GM21381 (cell line): ENCODE results near the gene TYRO3.

ENCODE experiments used
- ATAC-seq: cut with Tn5 transposase; IDR thresholded peaks from one replicate; pipeline ENCODE4 v1.9.1; 2021; ENCODE audit warnings: mild to moderate bottlenecking, moderate library complexity; ENCODE audit not compliant: unreplicated experiment

The TYRO3 gene

DNA sequence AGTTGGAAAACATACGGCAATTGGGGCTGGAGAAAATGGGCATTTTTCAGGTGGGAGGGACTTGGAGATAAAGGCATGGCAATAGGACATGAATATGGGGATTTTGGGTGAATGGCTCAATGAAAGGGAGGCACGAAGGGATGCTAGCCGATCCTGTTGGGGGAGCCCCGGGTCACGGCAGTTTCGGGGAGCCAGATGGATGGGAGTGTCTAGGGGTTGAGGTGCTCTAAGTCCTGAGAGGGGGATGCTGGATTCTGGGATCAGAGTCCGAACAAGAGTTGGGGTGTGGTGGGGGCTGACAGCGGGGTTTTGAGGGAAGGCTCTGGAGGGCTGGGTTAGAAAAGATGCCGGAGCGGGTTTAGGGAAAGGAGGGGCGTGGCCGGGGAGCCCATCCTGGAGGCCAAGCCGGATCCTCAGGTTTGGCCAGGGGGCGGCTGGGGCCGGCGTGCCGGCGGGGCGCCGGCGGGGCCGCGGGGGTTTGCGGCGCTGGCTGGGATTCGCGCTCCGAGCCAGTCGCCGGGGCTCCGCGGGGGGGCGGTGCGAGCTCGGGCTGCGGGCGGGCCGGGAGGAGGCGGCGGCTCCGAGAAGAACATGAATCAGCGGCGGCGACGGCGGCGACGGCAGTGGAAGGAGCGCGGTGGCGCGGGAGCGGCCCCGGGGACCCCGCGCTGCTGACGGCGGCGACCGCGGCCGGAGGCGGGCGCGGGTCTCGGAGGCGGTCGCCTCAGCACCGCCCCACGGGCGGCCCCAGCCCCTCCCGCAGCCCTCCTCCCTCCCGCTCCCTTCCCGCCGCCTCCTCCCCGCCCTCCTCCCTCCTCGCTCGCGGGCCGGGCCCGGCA, at the start of gene TYRO3:
Gene TYRO3, plus strand, starts transcription at position 813 of the 839 bp plus-strand sequence. CDS start 46 bp downstream, outside the sequence.
- no peak for ATAC-seq

DNA sequence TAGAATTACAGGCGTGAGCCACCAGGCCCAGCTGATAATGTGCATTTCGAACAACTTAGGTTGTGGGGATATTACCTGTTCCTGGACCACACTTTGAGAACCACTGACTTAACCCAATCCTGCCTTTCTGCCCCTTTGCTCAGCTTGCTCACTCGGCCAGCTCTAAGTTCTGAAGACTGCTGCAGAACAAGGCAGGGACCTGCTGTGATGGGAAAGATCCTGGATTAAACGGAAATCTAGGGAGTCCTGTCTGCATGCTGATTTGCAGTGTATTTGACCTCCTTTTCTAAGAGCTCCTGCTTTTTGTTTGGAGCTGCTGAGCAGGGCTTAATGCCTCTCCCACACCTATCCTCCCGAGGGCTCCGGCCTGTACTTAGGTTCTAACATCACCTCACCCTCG, 48.3 kb upstream of the TYRO3 start:
- ATAC-seq, result no peak

DNA sequence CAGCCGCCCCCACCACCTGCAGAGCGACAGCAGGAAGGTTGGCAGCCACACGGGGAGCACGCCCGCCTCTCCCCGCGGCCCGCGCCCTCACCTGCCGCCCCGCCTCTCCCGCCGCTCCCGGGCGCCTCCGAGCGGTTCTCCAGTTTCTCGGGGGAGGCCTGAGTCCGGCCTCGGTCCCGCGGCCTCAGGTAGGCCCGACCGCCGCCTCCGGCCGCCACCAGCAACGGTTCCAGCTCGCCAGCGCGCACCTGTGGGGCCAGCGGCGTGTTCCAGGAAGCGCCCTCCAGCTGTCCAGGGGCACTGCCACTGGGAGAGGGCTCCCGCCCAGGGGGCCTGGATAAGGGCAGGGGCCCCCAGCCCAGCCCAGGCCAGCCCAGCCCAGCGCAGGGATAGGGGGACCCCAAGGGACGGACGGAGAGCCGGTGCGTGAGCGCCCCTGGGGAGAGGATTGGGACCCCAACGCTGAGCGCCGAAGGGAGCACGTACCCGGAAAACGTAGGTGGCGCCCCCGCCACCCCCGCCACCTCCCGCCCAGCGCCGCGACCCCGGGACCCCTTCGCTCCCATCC, 47.6 kb upstream of the TYRO3 start:
- no peak for ATAC-seq

DNA sequence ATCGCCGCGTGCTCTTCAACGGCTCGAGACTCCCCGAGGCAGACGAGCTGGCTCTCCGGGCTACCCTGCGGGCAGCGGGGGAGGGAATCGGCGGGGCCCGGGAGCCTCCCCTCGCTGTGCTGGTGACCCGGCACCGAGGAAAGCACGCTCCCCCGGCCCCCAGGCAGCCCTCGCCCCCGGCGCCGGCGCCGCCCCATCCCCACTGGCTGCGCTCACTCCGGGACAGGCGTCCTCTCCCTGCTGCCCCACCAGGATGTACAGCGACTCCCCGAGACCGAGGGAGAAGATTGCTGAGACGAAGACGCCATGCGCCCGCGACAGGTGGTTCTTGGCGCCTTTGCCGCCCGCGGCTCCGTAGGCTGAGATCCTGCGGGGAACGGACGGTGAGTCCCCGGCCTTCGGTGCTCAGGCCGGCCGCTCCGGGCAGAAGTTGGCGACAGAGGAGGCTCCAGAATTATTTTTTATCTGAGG, 47.1 kb upstream of the TYRO3 start:
- no peak for ATAC-seq

DNA sequence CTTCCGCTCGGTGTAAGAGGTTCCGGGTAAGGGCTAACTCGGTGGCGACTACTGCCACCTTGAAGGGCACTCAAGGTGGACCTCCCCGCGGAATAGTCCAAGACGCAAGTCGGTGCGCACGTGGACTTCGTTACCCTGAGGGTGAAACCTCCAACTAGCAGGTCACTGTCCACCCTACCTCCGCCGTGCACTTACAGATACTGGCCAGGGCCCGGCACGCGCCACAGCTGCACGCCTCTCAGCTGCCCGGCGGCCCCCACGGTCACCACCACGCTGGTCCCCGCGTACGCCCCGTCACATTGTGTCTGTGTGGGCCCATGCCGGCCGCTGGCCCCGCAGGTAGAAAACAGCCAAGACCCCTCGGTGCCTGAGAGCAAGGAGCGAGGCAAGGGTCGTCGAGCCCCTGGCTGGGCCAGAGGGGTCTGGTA, 46.5 kb upstream of the TYRO3 start:
- no peak for ATAC-seq

DNA sequence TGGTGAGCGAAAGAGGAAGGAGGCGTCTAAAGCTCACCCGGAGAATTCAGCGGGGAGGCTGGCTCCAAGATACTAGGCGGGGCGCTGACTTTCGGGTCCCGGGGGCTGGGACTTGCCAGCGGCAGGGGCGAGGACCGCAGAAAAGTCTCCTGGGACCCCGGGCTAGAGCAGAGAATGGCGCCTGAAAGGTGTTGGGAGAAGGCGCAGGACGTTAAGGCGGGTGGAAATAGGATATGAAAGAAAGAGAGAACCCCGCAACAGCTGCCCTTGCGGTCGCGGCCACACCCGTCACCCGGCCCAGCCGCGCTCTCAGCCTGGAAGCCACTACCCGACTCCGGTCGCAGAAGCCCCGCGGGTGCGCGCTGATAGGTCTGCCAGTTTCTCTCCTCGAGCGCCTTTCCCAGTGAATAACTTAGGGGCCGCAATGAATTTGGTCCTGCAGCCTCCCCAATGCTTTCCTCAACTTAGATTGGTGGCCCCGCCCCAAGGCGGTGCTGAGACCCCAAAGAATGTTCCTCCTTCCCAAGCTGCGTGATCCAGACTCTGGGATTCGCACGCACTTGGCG, 46.0 kb upstream of the TYRO3 start:
- ATAC-seq, result no peak

DNA sequence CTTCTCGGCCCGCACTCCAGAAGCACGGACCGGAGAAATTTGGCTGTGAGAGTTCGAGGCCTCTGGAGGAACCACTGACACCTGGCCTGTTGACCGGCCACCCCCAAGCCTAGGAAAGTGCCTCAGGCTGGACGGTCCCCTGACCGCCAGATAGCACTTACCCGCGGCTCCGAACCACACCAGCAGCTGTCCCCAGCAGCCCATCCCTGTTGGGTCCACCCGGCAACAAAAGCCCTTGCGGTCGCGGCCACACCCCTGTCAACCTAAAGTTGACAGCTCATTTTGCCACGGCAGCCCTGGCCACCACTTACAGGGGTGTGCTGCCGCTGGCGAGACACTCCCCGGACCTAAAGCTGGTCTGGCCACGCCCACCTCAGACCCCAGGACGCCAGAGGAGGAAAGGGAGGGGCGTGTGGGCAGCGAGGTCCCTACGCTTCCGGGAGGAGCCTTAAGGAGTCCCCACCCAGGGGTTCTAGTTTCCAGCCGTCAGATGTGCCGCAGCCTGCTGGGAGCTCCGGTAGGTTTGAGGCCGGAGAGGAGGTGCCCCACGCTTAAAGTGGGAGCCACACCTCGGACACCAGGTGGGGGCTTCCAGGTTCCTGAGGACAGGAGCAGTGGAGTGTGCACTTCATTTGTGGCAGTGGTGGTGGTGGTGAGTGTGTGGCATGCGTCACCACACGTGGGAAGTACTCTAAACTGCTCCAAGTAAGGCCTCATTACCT, 45.3 kb upstream of the TYRO3 start, which contains the start of gene LTK:
Gene LTK, minus strand, starts transcription at position 322 of the 722 bp plus-strand sequence. Its CDS starts 118 bp downstream, at position 204.
- ATAC-seq, result no peak

DNA sequence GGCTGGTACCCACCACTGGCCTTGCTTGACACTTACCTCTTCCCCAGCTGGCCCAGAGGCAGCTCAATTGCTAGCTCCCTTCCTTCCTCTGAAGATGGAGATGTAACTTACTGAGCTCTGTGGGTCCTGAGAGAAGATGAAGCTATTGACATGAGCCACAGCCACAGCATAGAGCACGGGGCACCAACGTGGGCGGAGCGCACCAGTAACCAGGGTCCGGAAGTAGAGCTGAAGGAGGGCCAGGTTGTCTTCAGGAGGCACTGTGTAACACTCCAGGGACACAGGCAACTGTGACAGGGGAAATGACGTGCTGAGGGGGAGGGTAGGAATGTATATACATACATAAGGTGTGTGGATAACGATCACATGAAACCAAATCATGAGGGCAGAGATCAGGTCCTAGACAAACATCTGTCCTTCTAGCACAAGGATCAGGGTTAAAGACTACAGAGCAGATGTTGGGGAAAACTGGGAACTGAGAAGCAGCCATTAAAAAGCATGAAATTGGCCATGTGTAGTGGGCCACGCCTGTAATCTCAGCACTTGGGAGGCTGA, 41.0 kb upstream of the TYRO3 start:
- ATAC-seq, result no peak

DNA sequence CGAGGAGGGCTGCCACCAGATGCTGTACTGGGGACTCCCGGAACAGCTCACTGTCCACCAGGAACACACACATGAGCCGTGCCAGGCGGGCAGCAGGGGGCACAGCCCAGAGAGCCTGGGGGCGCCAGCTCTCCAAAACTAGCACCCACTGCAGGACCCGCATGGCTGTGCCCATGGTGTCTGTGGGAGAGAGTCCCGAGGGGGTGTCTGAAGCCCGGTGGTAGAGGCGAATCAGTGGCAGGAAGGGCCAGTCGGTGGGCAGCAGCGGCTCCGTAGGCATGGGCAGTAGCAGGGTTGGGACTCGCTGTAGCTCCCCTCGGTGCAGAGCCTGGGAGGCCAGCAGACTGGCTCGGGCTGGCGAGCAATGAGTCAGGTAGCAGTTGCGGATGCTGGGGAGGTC, 38.4 kb upstream of the TYRO3 start:
- no peak for ATAC-seq

DNA sequence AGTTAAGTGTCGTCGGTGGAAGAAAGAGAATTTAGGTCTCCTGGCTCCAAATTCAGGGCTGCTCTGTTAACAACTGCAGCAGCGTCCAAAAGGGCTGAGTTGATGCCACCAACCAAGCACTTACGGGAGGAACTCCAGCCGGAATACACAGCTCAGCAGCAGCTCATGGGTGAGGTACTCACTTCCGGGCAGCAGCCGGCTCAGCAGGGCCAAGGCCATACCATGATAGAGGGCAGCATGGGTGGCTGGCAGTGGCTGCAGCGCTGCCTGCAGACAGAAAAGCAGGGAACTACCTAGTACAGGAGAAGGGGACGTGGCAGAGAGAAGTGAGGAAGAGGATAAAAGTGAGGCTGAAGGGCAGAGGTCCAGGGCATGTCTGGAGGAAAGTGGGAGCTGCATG, 37.4 kb upstream of the TYRO3 start:
- ATAC-seq, result no peak

DNA sequence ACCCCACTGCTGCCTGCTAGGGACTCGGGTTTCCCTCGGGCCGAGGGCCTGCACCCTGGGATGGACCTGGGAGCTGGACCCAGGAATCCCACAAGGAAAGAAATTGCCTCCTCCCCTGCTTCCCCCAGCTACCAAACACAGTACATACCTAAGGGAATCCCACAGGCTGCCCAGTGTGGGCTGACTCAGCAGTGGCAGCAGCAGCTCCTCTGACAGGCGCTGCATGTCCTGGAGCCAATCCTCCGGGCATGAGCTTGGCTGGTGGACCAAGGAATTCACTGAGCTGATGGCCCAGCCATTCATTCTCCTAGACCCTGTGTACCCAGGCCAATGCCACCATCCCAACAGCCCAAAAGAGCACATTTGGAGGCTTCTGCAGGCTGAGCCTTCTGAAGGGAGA, 35.9 kb upstream of the TYRO3 start:
- ATAC-seq, result no peak

DNA sequence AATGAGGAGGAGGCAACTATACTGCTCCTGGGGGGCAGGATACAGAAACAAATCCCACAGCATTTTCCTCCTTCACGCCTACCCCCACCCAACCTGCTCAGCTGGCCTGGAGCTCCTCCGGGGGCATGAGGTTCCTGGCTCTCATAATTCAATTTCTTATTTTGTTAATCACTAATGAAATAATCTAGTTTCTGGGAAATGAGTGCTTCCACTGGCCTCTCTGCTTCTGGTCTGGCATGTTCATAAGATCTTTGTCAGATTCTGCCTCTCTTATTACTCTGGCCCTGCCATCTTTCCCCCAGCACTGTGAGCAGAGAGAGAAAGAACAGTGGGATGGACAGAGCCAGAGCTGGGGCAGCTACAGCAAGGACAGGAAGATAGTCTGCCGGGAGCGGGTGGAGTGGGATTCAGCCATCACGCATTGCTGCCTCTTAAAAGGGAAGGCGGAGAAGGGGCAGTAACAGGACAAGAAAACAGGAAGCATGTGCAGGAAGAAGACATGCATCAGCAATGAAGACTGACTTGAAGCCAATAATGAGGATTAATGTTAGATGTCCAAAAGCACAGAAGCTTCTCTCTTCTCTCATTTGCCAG, 28.6 kb upstream of the TYRO3 start:
- ATAC-seq, result no peak

DNA sequence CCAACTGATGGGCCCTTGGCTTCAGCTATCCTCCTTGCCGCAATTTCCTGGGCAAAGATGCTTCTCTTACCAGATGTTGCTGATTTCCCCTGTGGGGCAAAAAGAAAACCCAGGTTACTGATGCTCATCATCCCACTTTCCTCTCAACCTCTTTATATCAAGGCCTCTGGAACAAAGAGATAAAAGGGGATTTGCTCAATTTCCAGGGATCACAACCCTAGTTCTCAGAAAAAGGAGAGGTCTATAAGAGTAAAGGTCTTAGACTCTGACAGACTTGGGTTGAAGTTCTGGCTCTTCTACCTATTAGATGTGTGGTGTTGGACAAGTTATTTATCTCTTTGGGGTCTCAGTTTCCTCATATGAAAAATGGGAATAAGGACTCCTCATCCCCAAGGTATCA, 23.5 kb upstream of the TYRO3 start:
- no peak for ATAC-seq

DNA sequence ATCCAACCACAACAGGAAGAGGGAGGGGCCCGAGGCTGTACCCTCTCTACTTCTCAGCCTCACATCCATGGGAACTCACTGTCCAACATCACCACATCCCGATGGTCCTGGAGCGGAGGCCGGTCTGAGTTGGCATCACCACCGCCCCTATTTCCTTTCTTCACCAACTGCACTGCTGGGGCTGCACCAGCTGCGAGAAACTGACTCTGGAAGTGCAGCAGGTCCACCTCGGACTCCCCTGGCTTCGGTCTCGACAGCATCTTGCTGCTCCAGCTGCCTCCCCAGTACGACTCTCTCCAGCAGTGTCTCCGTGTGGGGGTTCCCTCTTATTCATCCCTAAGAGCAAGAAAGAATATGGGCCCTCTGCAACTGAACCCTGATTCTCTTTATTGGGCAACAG, 22.1 kb upstream of the TYRO3 start:
- ATAC-seq, result no peak

DNA sequence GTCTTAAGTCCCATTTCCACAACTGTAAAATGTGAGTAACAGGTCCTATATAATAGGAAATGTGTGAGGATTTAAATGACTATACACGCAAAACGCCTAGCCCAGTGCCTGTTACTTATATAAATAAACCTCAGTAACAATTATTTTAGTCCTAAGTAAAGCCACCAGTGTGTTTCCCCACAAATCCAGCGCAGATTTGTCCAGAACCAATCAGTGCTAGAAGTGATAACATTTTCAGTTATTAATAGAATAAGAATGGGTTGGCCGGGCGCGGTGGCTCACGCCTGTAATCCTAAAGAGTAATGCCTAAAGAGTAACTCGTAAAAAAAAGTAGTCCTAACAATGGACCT, 15.5 kb upstream of the TYRO3 start:
- no peak for ATAC-seq

DNA sequence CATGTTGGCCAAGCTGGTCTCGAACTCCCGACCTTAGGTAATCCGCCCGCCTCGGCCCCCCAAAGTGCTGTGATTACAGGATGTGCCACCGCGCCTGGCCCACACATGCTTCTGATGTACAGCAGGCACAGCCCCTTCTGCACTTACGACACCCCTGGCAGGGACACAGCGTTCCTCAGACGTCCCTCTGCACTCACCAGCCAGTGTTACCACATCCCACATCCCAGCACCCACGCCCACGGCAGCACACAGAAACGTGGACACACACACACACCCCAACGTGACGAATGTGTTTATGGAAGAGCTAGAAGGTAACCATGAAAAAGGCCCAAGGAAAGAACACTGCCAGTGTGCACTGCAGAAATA, 14.4 kb upstream of the TYRO3 start:
- no peak for ATAC-seq

DNA sequence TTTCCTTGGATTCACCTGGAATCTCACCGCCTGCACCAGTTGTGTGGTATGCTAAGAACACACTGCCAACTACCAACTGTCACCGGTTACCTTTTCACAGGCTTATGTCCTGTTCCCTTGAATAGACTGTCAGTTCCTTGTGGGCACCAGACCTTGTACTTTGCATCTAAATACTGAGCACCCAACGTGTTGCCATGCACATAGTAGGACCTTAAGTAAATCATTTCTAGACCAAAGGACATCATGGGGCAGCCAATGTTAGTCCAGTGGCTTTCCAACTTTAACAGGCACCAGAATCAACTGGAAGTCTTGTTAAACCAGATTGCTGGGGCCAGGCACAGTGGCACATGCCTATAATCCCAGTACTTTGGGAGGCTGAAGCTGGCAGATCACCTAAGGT, 13.8 kb upstream of the TYRO3 start:
- ATAC-seq, result no peak

DNA sequence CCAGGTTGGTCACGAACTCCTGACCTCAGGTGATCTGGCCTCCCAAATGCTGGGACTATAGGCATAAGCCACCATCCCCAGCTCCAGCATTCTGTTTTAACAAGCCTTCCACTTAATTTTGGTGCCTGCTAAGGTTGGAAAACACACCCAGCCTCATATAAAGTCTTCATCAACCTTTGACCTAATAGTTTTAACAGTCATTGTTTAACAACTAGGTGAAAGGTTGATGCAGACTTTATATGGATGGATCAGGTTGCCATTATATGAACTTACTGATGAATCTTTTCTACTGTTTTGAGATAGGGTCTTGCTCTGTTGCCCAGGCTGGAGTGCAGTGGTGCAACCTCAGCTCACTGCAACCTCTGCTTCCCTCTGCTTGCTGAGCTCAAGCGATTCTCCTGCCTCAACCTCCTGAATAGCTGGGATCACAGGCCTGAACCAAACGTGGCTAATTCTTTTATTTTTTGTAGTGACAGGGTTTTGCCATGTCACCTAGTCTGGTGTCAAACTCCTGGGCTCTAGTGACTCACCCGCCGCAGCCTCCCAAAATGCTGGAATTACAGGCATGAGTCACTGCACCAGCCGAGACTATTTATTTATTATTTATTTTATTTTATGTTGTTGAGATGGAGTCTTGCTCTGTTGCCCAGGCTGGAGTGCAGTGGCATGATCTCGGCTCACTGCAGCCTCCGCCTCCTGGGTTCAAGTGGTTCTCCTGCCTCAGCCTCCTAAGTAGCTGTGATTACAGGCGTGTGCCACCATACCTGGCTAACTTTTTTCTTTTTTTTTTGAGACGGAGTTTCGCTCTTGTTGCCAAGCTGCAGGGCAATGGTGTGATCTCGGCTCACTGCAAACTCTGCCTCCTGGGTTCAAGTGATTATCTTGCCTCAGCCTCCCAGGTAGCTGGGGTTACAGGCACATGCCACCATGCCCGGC, 11.9 kb upstream of the TYRO3 start:
- no peak for ATAC-seq

DNA sequence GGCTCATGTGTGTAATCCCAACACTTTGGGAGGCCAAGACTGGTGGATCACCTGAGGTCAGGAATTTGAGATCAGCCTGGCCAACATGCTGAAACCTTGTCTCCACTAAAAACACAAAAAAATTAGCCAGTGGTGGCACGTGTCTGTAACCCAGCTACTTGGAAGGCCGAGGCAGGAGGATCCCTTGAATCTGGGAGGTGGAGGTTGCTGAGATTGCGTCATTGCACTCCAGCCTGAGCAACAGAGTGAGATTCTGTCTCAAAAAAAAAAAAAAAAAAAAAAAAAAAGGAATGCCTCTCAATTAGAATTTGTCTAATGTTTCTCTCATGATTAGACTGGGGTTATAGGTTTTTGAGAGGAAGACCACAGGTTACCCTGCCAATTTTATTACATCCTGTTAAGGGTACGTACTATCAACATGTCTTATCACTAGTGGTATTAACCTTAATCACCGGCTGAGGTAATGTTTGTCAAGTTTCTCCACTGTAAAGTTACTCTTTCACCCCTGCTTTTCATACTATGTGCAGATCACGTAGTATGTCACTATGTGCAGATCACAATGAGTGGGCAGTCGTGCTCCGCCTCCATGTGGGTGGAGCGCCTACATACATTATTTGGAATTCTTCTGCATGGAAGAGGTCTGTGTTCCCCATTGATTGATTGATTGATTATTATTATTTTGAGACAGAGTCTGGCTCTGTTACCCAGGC, 8.8 kb upstream of the TYRO3 start:
- no peak for ATAC-seq
